Measurements from ENCODE around the gene HPSE2.

DNA sequence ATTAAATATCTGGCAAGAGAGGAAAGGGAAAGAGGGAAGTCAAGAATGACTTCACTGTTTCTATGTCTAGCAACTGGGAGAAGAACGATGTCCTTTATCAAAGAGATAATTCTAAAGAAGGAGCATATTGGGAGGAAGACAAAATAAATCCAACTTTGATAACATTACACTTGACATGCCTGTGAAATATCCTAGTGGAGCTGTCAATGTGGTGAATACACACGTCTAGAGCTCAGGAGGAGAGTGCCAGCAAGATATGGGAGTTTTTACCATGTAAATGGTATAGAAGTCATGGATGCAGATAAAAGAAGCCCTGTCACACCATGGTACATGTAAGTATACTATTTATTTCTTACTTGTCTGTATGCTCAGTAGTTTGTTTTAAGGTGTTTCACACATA lies 356.7 kb downstream of the HPSE2 start:
- no peak for TF ChIP-seq POLR2AphosphoS5 (IDR thresholded peaks at IDR 0.05; ENCODE audit: borderline replicate concordance, low read depth, low read length)
- TF ChIP-seq EZH2 (IDR thresholded peaks at IDR 0.05), result no peak
